Gastroesophageal sphincter (tissue), 4 donors: ENCODE results near the gene CYB5B. TPM values are rescaled to one million over a fixed set of nuclear protein-coding genes. Genes with fewer than 3 reads are reported as not detected.

Experiments used
- ATAC-seq: fragments of 150-250 bp; one replicate; pipeline ENCODE4 v1.9.1; 2016; ENCODE audit warnings: mild to moderate bottlenecking, moderate library complexity
- H3K27ac ChIP-seq, 4 donors: fragments of 200-600 bp; sonication (generic) in 3 of 4; 1 replicate in 3 of 4; 2 replicates in 1 of 4; pipeline ENCODE4 v1.5.1; 2016 to 2019
- H3K27me3 ChIP-seq: fragments of 200-600 bp; sonication (generic); one replicate; pipeline ENCODE4 v1.5.1; 2019
- H3K36me3 ChIP-seq, 2 donors: fragments of 200-600 bp; sonication (generic); one replicate each; pipeline ENCODE4 v1.5.1; 2019; ENCODE audit warnings: control low read depth in 1 of 2
- H3K4me1 ChIP-seq, 3 donors: fragments of 200-600 bp; sonication (generic); 1 replicate in 2 of 3; 2 replicates in 1 of 3; pipeline ENCODE4 v1.5.1; 2016 to 2019; ENCODE audit warnings: control low read depth in 2 of 3
- H3K4me3 ChIP-seq, 2 donors: fragments of 200-600 bp; sonication (generic); one replicate each; pipeline ENCODE4 v1.5.1; 2019; ENCODE audit warnings: mild to moderate bottlenecking in 1 of 2, moderate library complexity in 1 of 2
- H3K9me3 ChIP-seq, 3 donors: fragments of 200-600 bp; sonication (generic); one replicate each; pipeline ENCODE4 v1.5.1; 2017 to 2019; ENCODE audit warnings: control low read depth in 2 of 3
- EP300 ChIP-seq: sonication (generic); formaldehyde crosslinking; IDR thresholded peaks from one replicate; pipeline ENCODE4 v1.6.1; 2017; ENCODE audit warnings: antibody characterized with exemption, mild to moderate bottlenecking
- POLR2A ChIP-seq, 2 donors: fragments of 450-650 bp; IDR thresholded peaks; one replicate each; pipeline ENCODE4 v1.6.1; 2017; ENCODE audit warnings: antibody characterized with exemption in 2 of 2, mild to moderate bottlenecking in 2 of 2, moderate library complexity in 1 of 2
- POLR2AphosphoS5 ChIP-seq: sonication (generic); formaldehyde crosslinking; IDR thresholded peaks from one replicate; pipeline ENCODE4 v1.6.1; 2017; ENCODE audit warnings: antibody characterized with exemption
- WGBS, 2 donors: methylation state at CpG; one replicate each; pipeline ENCODE4 v1.1.5; 2018; ENCODE audit warnings: low coverage in 1 of 2; 5-methylcytosine and 5-hydroxymethylcytosine counted together
- total RNA-seq, 4 donors: library from RNA; depleted of rRNA; stranded (reverse); fragments of >200 nt; gene quantifications; one replicate each; pipeline ENCODE4 v1.1.0, GENCODE V29; 2016
- TF ChIP-seq, protein P1 (sequence below), 4 experiments: fragments of 200-600 bp in 2 of 4; fragments of 450-650 bp in 2 of 4; sonication (generic) in 1 of 4; IDR thresholded peaks; one replicate each; pipeline ENCODE4 v1.5.1; 2017 to 2019; ENCODE audit warnings: antibody characterized with exemption in 4 of 4, mild to moderate bottlenecking in 2 of 4, moderate library complexity in 2 of 4

CYB5B gene
- total RNA-seq, 4 donors from 2014 or later: 33.4 to 63.8 (median 37.8) TPM

DNA sequence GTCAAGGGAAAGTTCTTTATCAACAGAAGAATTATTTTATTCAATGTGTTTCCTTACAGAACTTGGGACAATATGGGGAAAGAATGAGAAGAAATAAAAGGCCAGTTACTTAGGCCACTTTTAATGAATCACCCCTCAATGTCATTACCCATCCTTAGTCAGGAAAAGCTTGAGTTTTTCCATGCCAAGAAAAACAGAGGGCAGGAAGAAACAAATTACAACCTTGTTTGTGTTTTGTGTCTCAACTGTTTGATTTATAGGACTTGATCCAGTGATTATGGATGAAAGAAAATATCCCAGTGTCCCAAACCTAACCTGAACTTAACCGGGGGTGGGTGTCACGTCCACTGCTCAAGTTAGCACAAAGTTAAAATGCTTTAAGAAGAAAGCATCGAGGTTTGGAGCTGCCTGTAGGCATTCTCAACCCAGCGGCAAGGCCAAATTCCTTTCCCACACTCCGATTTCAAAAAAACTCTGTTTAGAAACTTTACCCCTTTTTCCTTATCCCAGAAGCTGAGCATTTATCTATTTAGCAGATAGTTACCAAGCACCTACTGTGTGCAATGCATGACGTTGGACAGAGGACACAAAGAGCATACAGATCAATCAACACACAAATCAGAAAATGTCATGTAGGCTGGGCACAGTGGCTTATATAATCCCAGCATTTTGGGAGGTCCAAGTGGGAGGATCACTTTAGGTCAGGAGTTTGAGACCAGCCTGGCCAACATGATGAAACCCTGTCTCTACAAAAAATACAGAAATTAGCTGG lies 14.0 kb upstream of the CYB5B start:
- ATAC-seq: no peak
- no peaks in the 10 kb centered on the region for H3K36me3 ChIP-seq
- no peaks in the 10 kb centered on the region for H3K9me3 ChIP-seq
- no peak overlapping the region for H3K4me3 ChIP-seq
- 33% methylated on average over 6 of the region's 6 CpGs for WGBS, 2 donors
- H3K27me3 ChIP-seq: no peaks in the 10 kb centered on the region
- TF ChIP-seq EP300 (no peak), POLR2AphosphoS5 (no peak)
- TF ChIP-seq, protein P1, sequence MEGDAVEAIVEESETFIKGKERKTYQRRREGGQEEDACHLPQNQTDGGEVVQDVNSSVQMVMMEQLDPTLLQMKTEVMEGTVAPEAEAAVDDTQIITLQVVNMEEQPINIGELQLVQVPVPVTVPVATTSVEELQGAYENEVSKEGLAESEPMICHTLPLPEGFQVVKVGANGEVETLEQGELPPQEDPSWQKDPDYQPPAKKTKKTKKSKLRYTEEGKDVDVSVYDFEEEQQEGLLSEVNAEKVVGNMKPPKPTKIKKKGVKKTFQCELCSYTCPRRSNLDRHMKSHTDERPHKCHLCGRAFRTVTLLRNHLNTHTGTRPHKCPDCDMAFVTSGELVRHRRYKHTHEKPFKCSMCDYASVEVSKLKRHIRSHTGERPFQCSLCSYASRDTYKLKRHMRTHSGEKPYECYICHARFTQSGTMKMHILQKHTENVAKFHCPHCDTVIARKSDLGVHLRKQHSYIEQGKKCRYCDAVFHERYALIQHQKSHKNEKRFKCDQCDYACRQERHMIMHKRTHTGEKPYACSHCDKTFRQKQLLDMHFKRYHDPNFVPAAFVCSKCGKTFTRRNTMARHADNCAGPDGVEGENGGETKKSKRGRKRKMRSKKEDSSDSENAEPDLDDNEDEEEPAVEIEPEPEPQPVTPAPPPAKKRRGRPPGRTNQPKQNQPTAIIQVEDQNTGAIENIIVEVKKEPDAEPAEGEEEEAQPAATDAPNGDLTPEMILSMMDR (IDR thresholded peaks at IDR 0.05): no peak
- H3K4me1 ChIP-seq: peaks cover 0 to 8% (median 0%) of the 10 kb centered on the region in 3 donors
- H3K27ac ChIP-seq: no peak overlapping the region

- Histone ChIP-seq H3K9me3 (no peaks in the 10 kb centered on the region), H3K36me3 (no peaks in the 10 kb centered on the region), H3K27me3 (no peaks in the 10 kb centered on the region), H3K27ac (no peak overlapping the region), H3K4me1 (no peaks in the 10 kb centered on the region), H3K4me3 (no peak overlapping the region)
- TF ChIP-seq EP300: no peak
- TF ChIP-seq POLR2A (IDR thresholded peaks at IDR 0.05): no peak
- TF ChIP-seq, protein P1 (IDR thresholded peaks at IDR 0.05): no peak
- TF ChIP-seq POLR2AphosphoS5: no peak
- 80 to 86% methylated on average over 4 to 12 of the region's 18 CpGs for WGBS, 2 donors
- ATAC-seq: no peak
These were observed 13.1 kb upstream of the CYB5B start for GRCh38 chr16:69411064-69411985.

DNA sequence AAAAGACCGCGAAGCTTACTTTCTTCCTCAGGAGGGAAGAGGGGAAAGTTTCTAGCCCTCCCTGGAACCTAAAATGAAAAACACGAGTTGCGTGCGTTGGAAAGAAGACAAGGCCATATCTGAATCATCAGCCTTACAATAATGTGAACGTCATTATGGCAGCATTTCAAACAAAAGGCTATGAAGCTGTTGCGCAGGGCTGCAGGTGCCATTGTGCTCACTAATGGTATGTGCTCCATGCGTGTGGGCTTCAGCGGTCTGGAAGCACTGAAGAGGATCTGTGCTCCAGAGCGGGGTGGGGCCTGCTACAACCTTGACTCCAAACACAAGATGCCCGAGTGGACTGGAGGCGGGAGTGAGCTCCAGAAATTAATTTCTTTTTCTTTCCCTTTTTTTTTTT lies 12.1 kb upstream of the CYB5B start:
- no peaks in the 10 kb centered on the region for H3K36me3 ChIP-seq
- H3K27ac ChIP-seq: no peak overlapping the region
- H3K9me3 ChIP-seq: no peaks in the 10 kb centered on the region
- no peaks in the 10 kb centered on the region for H3K27me3 ChIP-seq
- no peak for TF ChIP-seq EP300
- TF ChIP-seq, protein P1 (IDR thresholded peaks at IDR 0.05): no peak
- no peak for TF ChIP-seq POLR2AphosphoS5
- no peak for TF ChIP-seq POLR2A (IDR thresholded peaks at IDR 0.05)
- no peak overlapping the region for H3K4me3 ChIP-seq
- peaks cover 0 to under 1% (median 0%) of the 10 kb centered on the region in 3 donors for H3K4me1 ChIP-seq
- WGBS, 2 donors: 84 to 100% methylated on average over 2 to 12 of the region's 12 CpGs
- ATAC-seq: no peak

DNA sequence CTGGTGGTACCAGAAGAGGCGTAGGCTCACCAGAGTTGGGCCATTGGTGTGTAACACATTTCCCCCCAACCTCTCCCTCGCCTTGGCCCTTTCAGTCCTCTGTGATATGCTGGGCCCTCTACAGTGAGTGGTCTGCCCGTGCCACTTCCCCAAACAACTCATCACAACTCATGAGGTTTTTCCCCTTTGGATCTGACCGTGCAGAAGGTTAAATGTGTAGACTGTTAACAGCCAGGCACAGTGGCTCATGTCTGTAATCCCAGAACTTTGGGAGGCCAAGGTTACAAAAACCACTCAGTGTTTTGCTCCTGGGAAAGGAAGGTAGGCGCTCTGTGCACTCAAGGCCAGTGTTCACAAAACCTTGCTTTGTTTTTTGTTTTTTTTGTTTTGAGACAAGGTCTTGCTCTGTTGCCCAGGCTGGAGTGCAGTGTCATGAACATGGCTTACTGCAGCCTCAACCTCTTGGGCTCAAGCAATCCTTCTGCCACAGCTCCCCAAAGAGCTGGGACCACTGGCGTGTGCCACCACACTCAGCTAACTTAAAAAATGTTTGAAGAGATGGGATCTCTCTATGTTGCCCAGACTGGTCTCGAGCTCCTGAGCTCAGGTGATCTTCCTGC lies 11.3 kb upstream of the CYB5B start:
- H3K27me3 ChIP-seq: no peaks in the 10 kb centered on the region
- H3K36me3 ChIP-seq: no peaks in the 10 kb centered on the region
- ATAC-seq: no peak
- peaks cover 0 to 8% (median 0%) of the 10 kb centered on the region in 3 donors for H3K4me1 ChIP-seq
- no peak overlapping the region for H3K27ac ChIP-seq
- H3K4me3 ChIP-seq: no peak overlapping the region
- WGBS, 2 donors: 85 to 100% methylated on average over 4 to 6 of the region's 7 CpGs
- H3K9me3 ChIP-seq: no peaks in the 10 kb centered on the region
- TF ChIP-seq EP300: no peak
- TF ChIP-seq, protein P1 (IDR thresholded peaks at IDR 0.05): no peak
- TF ChIP-seq POLR2AphosphoS5: no peak
- no peak for TF ChIP-seq POLR2A (IDR thresholded peaks at IDR 0.05)
